Bronchial epithelial cell (primary cell): ENCODE measurements around the gene RGS19. TPM values are rescaled to one million over a fixed set of nuclear protein-coding genes. Genes with fewer than 3 reads are reported as not detected.

Experiments
- DNase-seq: peaks from one replicate; pipeline ENCODE4 v3.0.0-alpha.2; 2010; ENCODE audit warnings: low read depth
- FAIRE-seq: peaks from 2 replicates; lab custom pipeline; 2011; peaks lifted over from hg19 to GRCh38; lab: Jason Lieb, UNC
- H3K27me3 ChIP-seq: 2 replicates; pipeline ENCODE4 v1.5.1; 2011; ENCODE audit warnings: low read length; ENCODE audit not compliant: control insufficient read depth, insufficient read depth
- H3K36me3 ChIP-seq: 2 replicates; pipeline ENCODE4 v1.5.1; 2011; ENCODE audit warnings: low read length; ENCODE audit not compliant: control insufficient read depth, insufficient read depth
- H3K4me3 ChIP-seq: 2 replicates; pipeline ENCODE4 v1.5.1; 2011; ENCODE audit warnings: mild to moderate bottlenecking, low read depth, low read length, control low read depth
- total RNA-seq: library from RNA; depleted of rRNA; stranded (reverse); fragments of >200 nt; gene quantifications from 2 replicates; pipeline ENCODE4 v1.2.1, GENCODE V29; 2014
- TF ChIP-seq, protein P1 (sequence below): IDR thresholded peaks from 2 replicates; pipeline ENCODE4 v1.5.1; 2011; ENCODE audit warnings: mild to moderate bottlenecking, moderate library complexity, low read length, control low read depth, inconsistent platforms; ENCODE audit not compliant: insufficient read depth, severe bottlenecking

RGS19 gene
- total RNA-seq, 1 donor from 2014 or later, result 6.1 TPM

- Histone ChIP-seq H3K4me3 (peak overlapping the region; percentile 49), H3K27me3 (peaks cover 1% of the 10 kb centered on the region), H3K36me3 (peaks cover 1% of the 10 kb centered on the region)
- TF ChIP-seq, protein P1, sequence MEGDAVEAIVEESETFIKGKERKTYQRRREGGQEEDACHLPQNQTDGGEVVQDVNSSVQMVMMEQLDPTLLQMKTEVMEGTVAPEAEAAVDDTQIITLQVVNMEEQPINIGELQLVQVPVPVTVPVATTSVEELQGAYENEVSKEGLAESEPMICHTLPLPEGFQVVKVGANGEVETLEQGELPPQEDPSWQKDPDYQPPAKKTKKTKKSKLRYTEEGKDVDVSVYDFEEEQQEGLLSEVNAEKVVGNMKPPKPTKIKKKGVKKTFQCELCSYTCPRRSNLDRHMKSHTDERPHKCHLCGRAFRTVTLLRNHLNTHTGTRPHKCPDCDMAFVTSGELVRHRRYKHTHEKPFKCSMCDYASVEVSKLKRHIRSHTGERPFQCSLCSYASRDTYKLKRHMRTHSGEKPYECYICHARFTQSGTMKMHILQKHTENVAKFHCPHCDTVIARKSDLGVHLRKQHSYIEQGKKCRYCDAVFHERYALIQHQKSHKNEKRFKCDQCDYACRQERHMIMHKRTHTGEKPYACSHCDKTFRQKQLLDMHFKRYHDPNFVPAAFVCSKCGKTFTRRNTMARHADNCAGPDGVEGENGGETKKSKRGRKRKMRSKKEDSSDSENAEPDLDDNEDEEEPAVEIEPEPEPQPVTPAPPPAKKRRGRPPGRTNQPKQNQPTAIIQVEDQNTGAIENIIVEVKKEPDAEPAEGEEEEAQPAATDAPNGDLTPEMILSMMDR, result peak; percentile 82
- FAIRE-seq (no peak), DNase-seq (peak; percentile 40)
These were observed 40.6 kb downstream of the RGS19 start for GRCh38 chr20:64038565-64039292.

GRCh38 chr20:64038224-64038564 lies 41.1 kb downstream of the RGS19 start:
- no peak for FAIRE-seq
- H3K4me3 ChIP-seq, result no peak overlapping the region
- H3K36me3 ChIP-seq, result peaks cover 3% of the 10 kb centered on the region
- TF ChIP-seq, protein P1, result no peak
- peaks cover 1% of the 10 kb centered on the region for H3K27me3 ChIP-seq
- no peak for DNase-seq

DNA sequence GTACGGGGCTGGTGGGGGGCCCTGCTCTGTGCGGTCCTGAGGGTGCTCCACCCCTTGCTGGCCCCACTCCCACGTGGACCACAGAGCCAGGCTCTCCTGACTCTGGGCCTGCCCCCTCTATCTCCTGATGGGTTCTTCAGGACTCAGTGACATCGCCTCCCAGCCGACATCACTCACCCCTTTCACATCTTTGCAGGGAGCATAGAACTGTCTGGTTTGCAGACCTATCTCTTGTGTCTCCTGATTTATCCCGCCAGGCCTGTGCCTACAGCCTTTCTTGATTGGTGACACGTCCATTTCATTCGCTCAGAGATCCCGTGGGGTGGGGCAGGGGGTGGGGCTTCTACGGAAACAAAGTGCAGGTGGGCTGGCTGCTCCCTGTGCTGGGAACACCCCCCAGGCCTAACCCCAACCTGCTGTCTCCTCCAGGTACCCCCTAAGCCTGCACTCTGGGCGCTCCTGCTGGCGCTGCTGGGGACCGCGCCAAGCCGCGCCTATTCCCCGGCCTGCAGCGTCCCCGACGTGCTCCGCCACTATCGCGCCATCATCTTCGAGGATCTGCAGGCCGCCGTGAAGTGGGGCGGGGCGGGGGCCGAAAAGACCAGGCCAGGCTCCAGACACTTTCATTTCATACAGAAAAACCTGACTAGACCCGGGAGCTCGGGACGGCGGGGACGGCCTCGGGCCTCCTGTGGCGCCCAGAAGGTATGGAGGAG lies 41.7 kb downstream of the RGS19 start:
- DNase-seq, result no peak
- peaks cover 3% of the 10 kb centered on the region for H3K36me3 ChIP-seq
- H3K27me3 ChIP-seq, result peaks cover 1% of the 10 kb centered on the region
- TF ChIP-seq, protein P1, result no peak
- FAIRE-seq, result no peak
- H3K4me3 ChIP-seq, result no peak overlapping the region

- FAIRE-seq (no peak), DNase-seq (no peak)
- no peak overlapping the region for H3K4me3 ChIP-seq
- TF ChIP-seq, protein P1, result no peak
- peaks cover 3% of the 10 kb centered on the region for H3K36me3 ChIP-seq
- H3K27me3 ChIP-seq, result peaks cover 1% of the 10 kb centered on the region
These were observed 42.2 kb downstream of the RGS19 start for GRCh38 chr20:64037199-64037497.

DNA sequence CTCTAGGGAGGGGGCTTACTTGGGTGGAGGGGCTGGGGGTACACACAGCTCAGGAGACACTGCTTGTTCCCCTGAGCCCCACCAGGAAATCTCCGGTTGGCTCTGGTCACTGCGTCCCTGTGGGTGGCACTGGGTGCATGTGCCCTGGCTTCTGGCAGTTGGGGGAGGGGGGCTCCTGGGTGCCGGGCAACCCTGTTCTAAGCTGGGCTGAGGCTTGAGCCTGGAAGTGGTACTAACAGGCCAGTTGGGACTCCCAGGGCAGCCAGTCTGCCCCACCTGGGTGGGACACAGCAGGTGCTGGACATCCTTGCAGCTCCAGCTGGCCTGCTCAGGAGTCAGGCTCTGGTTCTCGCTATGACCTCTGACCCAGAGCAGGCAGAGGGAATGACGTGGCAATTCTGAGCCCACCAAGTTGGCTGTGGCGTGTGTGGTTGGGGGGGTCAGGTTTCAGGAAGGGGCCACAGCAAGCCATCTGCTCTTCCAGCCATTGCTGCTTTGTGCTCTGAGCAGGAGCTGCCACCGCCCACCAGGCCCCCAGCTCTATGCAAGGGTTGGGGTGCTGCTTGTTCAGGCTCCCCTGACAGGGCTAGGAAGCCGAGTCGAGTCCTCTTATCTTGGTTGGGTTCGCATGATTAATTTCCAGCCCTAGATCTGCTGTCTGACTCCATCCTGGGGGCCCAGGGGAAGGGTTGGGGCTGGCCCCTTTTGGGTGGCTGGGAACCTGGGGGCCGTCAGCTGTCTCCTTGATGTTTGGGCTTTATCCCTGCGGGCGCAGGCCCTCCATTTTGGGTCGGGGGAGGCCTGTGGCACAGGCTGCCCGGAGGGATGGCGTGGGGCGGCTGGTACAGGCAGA lies 42.7 kb downstream of the RGS19 start:
- DNase-seq, result no peak
- Histone ChIP-seq H3K27me3 (peaks cover 1% of the 10 kb centered on the region), H3K4me3 (no peak overlapping the region), H3K36me3 (peaks cover 7% of the 10 kb centered on the region)
- FAIRE-seq, result no peak
- TF ChIP-seq, protein P1, result no peak
